ENCODE results near the gene FGD6.
"Not testable (repeated sequence)": the region's sequence is repeated elsewhere in the genome, so short reads cannot be mapped to it uniquely, and the experiment has no call there.

Gene FGD6

DNA sequence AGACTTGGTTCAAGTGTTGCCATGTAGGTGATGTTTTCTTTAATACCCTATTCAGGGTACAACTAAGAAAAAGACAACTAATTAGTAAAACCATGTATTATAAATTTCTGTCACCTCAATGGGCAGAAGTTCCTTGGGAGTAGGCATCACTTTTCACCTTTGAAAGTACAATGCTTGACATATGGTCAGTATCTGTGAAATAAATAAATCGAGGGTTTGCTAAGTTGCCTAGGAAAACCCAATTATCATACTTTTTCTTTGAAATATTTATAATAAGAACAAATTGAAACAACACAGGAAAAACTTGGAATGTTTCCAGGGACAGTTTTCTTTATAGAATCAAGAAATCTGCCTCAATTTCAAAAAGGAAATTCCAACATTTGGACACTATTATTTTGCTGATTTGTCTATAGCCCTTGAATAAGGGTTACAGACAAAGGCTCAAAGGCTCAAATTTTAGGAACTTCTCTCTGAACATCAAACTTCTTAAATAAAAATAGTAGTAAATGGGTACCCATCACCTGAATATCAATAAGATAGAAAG lies 13.7 kb downstream of the FGD6 start:
- DNase-seq (ENCODE audit: low spot score): no peak
- in situ Hi-C loops (cut with MboI; ENCODE audit: low sequenced_read_pairs, unreplicated experiment): no loop called here
- TF ChIP-seq, protein P1, sequence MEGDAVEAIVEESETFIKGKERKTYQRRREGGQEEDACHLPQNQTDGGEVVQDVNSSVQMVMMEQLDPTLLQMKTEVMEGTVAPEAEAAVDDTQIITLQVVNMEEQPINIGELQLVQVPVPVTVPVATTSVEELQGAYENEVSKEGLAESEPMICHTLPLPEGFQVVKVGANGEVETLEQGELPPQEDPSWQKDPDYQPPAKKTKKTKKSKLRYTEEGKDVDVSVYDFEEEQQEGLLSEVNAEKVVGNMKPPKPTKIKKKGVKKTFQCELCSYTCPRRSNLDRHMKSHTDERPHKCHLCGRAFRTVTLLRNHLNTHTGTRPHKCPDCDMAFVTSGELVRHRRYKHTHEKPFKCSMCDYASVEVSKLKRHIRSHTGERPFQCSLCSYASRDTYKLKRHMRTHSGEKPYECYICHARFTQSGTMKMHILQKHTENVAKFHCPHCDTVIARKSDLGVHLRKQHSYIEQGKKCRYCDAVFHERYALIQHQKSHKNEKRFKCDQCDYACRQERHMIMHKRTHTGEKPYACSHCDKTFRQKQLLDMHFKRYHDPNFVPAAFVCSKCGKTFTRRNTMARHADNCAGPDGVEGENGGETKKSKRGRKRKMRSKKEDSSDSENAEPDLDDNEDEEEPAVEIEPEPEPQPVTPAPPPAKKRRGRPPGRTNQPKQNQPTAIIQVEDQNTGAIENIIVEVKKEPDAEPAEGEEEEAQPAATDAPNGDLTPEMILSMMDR (IDR thresholded peaks at IDR 0.05; ENCODE audit: borderline replicate concordance, control extremely low read depth, extremely low read depth, insufficient read depth, missing control alignments): no peak

DNA sequence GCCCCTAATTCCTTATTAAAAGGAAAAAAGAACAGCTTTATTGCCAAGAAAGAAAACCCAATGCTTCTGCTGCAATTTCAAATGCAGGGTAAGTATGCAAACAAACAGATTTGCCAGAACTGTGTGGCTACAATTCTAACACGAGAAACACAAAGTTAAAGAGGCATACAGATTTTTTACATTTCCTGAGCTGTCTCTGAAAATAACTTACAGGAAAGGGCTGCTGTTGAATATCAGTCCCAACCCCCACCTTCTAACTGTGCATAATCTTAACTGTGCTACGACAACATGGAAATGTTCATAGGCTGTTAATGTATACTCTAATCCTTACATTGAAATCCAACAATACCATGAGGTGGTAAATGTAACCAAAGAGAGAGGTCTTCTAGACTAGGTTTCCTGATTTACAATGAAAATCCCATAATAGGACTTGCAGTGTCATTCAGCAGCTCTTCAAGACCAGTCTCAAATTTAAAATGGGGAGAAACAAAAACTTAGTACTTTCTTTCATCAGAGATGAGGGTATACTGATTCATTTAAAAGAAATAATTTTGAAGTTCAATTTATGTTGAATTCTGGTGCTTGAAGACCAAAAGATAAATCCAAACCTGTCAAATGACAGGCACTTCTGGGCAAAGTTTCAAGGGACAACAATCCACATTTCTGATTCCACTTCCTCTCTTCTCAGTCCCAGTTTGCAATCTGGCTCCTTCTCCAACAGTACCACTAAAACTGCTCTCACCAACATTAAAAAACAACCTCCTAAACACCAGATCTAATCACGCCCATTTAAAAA lies 14.4 kb downstream of the FGD6 start:
- TF ChIP-seq, protein P1 (IDR thresholded peaks at IDR 0.05; ENCODE audit: borderline replicate concordance, control extremely low read depth, extremely low read depth, insufficient read depth, missing control alignments): no peak
- no peak for DNase-seq (ENCODE audit: low spot score)
- in situ Hi-C loops (cut with MboI; ENCODE audit: low sequenced_read_pairs, unreplicated experiment): no loop called here

DNA sequence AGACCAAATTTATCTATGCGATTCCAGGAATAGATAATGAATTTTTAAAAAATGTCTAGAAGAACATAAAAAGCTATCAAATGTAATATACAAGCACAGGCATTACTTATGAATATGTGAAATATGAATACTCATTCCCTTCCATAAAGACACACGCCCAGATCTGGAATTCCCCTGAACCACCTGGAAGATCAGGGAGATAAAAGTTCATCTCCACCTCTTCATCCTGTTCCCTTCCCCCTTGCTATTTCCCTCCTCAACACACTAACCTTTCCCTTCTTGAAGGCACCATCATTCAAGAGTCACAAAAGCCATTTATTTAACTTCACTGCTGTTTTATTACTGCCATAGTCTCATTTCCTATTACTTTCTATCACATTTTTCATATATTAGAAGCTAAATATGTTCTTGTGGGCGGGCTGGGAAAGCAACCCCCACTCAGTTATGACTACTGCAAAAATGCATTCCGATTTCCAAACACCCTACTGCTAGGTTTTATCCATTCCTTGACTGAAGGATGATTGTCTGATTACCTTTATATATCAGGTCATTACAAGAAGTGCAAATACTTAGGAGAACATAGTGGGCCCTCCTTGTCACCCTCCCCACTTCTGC lies 16.1 kb downstream of the FGD6 start:
- in situ Hi-C loops (cut with MboI; ENCODE audit: low sequenced_read_pairs, unreplicated experiment): no loop called here
- DNase-seq (ENCODE audit: low spot score): no peak
- TF ChIP-seq, protein P1 (IDR thresholded peaks at IDR 0.05; ENCODE audit: borderline replicate concordance, control extremely low read depth, extremely low read depth, insufficient read depth, missing control alignments): no peak

DNA sequence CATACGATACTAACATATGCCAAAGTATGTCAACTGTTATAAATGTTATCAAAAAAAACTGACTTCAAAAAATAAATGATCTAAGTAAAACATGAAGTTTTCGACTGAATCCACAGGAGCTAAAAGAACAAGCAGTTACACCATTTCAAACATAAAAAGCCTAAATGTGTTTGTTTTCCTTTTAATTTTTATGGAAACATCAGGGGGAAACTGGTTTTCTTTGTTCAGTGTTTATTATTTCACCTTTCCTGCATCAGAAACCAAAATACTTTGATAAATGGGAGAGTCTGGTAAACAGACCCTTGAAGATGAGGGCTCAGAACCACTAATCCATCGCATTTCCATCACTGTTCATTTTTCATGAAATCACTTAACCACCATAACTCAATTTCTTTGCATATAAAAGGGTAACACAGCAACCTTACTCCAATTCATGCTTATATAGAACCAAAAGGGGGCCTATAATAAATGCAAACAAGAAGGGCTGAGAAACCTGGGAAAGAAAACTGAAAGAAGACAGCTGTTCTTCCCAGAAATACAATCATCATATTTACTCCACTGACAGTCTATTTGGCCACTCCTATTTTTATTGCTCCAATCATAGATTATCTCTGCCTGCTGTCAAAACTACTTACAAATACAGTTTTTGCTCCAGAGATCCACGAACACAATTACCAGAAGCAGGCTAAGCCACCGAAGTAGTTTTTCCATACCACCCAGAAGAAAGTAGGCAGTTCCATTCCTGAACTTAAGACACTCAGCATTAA lies 17.0 kb downstream of the FGD6 start:
- no peak for DNase-seq (ENCODE audit: low spot score)
- TF ChIP-seq, protein P1 (IDR thresholded peaks at IDR 0.05; ENCODE audit: borderline replicate concordance, control extremely low read depth, extremely low read depth, insufficient read depth, missing control alignments): no peak
- in situ Hi-C loops (cut with MboI; ENCODE audit: low sequenced_read_pairs, unreplicated experiment): no loop called here

DNA sequence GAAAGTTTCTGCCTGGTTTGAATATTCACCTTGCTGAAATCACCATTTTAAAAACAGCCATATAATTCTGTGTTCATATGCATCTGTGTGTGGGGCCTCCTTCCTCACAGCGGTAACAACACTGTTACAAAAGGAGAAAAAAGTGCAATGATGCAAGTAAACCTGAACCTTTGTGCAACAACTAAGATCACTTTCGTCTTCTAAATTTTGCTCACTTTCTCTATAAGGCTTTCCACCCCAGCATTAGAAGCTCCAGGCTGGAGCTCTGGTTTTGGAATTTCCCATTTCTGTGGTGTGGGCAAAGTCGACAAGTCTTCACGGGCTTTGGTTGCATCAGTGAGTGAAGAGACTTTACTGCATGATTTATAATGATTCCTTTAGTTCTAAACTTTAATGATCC lies 18.4 kb downstream of the FGD6 start:
- in situ Hi-C loops (cut with MboI; ENCODE audit: low sequenced_read_pairs, unreplicated experiment): no loop called here

DNA sequence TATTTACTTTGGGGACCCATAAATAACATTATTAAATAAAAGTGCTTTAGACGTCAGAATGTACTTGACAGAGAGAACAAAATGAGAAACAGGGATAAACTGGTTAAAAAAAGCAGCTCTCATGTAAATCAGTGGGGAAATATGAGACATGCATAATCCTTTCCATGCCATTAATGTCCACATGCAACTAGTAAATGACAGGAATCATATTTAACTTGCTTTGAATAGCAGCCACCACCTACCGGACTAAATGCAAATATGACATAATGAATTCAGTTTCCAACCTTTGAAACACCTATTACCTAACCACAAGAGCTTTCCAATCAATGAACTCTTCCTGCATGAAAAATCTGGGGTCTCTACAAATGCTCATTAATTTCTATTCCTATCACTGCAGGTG lies 19.6 kb downstream of the FGD6 start:
- no peak for DNase-seq (ENCODE audit: low spot score)
- TF ChIP-seq, protein P1 (IDR thresholded peaks at IDR 0.05; ENCODE audit: borderline replicate concordance, control extremely low read depth, extremely low read depth, insufficient read depth, missing control alignments): no peak

More for the DNA sequence above, 18.4 kb downstream of the FGD6 start:
- TF ChIP-seq, protein P1 (IDR thresholded peaks at IDR 0.05; ENCODE audit: borderline replicate concordance, control extremely low read depth, extremely low read depth, insufficient read depth, missing control alignments): no peak
- DNase-seq (ENCODE audit: low spot score): peak; percentile 33

DNA sequence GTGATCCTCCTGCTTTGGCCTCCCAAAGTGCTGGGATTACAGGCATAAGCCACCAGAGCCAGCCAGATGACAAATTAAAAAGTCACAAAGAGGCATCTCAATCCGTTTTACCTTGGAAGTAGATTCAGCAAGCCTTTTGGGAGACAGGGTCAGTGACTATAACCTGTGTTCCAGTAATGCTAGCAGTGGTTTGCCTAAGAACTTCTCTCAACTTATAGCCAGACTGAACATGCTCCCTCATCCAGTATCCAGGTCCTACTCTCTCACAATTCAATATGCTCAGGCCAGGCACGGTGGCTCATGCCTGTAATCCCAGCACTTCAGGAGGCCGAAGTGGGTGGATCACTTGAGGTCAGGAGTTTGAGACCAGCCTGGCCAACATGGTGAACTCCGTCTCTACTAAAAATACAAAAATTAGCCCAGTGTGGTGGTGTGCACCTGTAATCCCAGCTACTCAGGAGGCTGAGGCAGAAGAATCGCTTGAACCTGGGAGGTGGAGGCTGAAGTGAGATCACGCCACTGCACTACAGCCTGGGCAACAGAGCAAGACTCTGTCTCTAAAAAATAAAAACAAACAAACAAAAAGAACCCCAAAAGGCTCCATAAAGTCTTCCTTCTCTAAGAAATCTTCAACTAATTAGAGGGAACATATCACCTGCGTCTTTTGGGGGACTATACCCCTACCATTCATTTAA lies 20.2 kb downstream of the FGD6 start:
- in situ Hi-C loops (cut with MboI; ENCODE audit: low sequenced_read_pairs, unreplicated experiment); DNase-seq (ENCODE audit: low spot score): not testable (repeated sequence)

More for the DNA sequence above, 19.6 kb downstream of the FGD6 start:
- in situ Hi-C loops (cut with MboI; ENCODE audit: low sequenced_read_pairs, unreplicated experiment): no loop called here
